ENCODE data around the gene GALNTL6.
"Not testable (repeated sequence)": the region's sequence is repeated elsewhere in the genome, so short reads cannot be mapped to it uniquely, and the experiment has no call there.

The GALNTL6 gene

GRCh38 chr4:172776203-172776861 is 963.1 kb downstream of the GALNTL6 start:
- DNase-seq, result no peak

- DNase-seq, result no peak
Measured at GRCh38 chr4:172777729-172778431, 964.7 kb downstream of the GALNTL6 start.

GRCh38 chr4:172778583-172778982 is 965.4 kb downstream of the GALNTL6 start:
- DNase-seq, result no peak

GRCh38 chr4:172780566-172781081 is 967.4 kb downstream of the GALNTL6 start:
- no peak for DNase-seq

GRCh38 chr4:172785613-172786012 is 972.4 kb downstream of the GALNTL6 start:
- DNase-seq, result no peak

GRCh38 chr4:172786039-172786792 is 973.0 kb downstream of the GALNTL6 start:
- no peak for DNase-seq

- DNase-seq, result no peak
Measured at GRCh38 chr4:172787111-172787510, 973.9 kb downstream of the GALNTL6 start.

- no peak for DNase-seq
Measured at GRCh38 chr4:172791841-172792240, 978.6 kb downstream of the GALNTL6 start.

- no peak for DNase-seq
Measured at GRCh38 chr4:172793565-172794306, 980.5 kb downstream of the GALNTL6 start.

GRCh38 chr4:172794307-172794703 is 981.1 kb downstream of the GALNTL6 start:
- DNase-seq, result no peak

GRCh38 chr4:172797281-172797680 is 984.1 kb downstream of the GALNTL6 start:
- DNase-seq, result not testable (repeated sequence)

GRCh38 chr4:172802032-172802431 is 988.8 kb downstream of the GALNTL6 start:
- DNase-seq, result no peak

- DNase-seq, result no peak
Measured at GRCh38 chr4:172806841-172807240, 993.6 kb downstream of the GALNTL6 start.

GRCh38 chr4:172808196-172808595 is 995.0 kb downstream of the GALNTL6 start:
- no peak for DNase-seq

GRCh38 chr4:172809319-172809718 is 996.1 kb downstream of the GALNTL6 start:
- DNase-seq, result no peak

- no peak for DNase-seq
Measured at GRCh38 chr4:172813359-172813923, 1000.2 kb downstream of the GALNTL6 start.

- no peak for DNase-seq
Measured at GRCh38 chr4:172815499-172816164, 1002.4 kb downstream of the GALNTL6 start.

GRCh38 chr4:172818901-172819300 is 1005.7 kb downstream of the GALNTL6 start:
- DNase-seq, result no peak

GRCh38 chr4:172819353-172819752 is 1006.1 kb downstream of the GALNTL6 start:
- no peak for DNase-seq

GRCh38 chr4:172822331-172822730 is 1009.1 kb downstream of the GALNTL6 start:
- DNase-seq, result no peak

GRCh38 chr4:172826346-172826745 is 1013.1 kb downstream of the GALNTL6 start:
- DNase-seq, result no peak

- DNase-seq, result no peak
Measured at GRCh38 chr4:172826861-172827260, 1013.7 kb downstream of the GALNTL6 start.

Data from KG1 (cell line).